Measurements from ENCODE around the gene KRTAP19-5.

The KRTAP19-5 gene

GRCh38 chr21:30480145-30480544 lies 21.8 kb downstream of the KRTAP19-5 start, which contains the start of gene KRTAP19-1:
Gene KRTAP19-1, minus strand, starts transcription at chr21:30480367. Its CDS starts 50 bp downstream, at chr21:30480317.
- no peak within 1 kb of the TSS for H3K27ac ChIP-seq (ENCODE audit: insufficient read depth, low read length, poor library complexity, severe bottlenecking)

GRCh38 chr21:30479259-30479658 lies 22.7 kb downstream of the KRTAP19-5 start:
- Histone ChIP-seq H3K4me1 (ENCODE audit: control insufficient read depth, insufficient read depth, low read length, poor library complexity, severe bottlenecking) (no peaks in the 10 kb centered on the region), H3K27me3 (replicated peaks; ENCODE audit: control insufficient read depth, insufficient read depth, low read length, poor library complexity, severe bottlenecking) (no peaks in the 10 kb centered on the region), H3K27ac (ENCODE audit: insufficient read depth, low read length, poor library complexity, severe bottlenecking) (no peak overlapping the region), H3K36me3 (ENCODE audit: control insufficient read depth, insufficient read depth, low read length) (no peaks in the 10 kb centered on the region), H3K4me3 (ENCODE audit: insufficient read depth, low read depth, low read length, poor library complexity, severe bottlenecking) (no peak overlapping the region), H3K9me3 (ENCODE audit: control insufficient read depth, low read length) (no peaks in the 10 kb centered on the region)
- DNase-seq, result no peak

More at GRCh38 chr21:30480145-30480544, 21.8 kb downstream of the KRTAP19-5 start, which contains the start of gene KRTAP19-1:
- Histone ChIP-seq H3K4me3 (ENCODE audit: insufficient read depth, low read depth, low read length, poor library complexity, severe bottlenecking) (no peak within 1 kb of the TSS), H3K4me1 (ENCODE audit: control insufficient read depth, insufficient read depth, low read length, poor library complexity, severe bottlenecking) (no peaks in the 10 kb centered on the region), H3K9me3 (ENCODE audit: control insufficient read depth, low read length) (no peaks in the 10 kb centered on the region), H3K27me3 (replicated peaks; ENCODE audit: control insufficient read depth, insufficient read depth, low read length, poor library complexity, severe bottlenecking) (no peaks in the 10 kb centered on the region), H3K36me3 (ENCODE audit: control insufficient read depth, insufficient read depth, low read length) (no peaks in the 10 kb centered on the region)
- DNase-seq, result no peak

- Histone ChIP-seq H3K9me3 (ENCODE audit: control insufficient read depth, low read length) (no peaks in the 10 kb centered on the region), H3K27me3 (replicated peaks; ENCODE audit: control insufficient read depth, insufficient read depth, low read length, poor library complexity, severe bottlenecking) (no peaks in the 10 kb centered on the region), H3K27ac (ENCODE audit: insufficient read depth, low read length, poor library complexity, severe bottlenecking) (no peak overlapping the region), H3K4me3 (ENCODE audit: insufficient read depth, low read depth, low read length, poor library complexity, severe bottlenecking) (no peak overlapping the region), H3K4me1 (ENCODE audit: control insufficient read depth, insufficient read depth, low read length, poor library complexity, severe bottlenecking) (no peaks in the 10 kb centered on the region), H3K36me3 (ENCODE audit: control insufficient read depth, insufficient read depth, low read length) (no peaks in the 10 kb centered on the region)
- DNase-seq, result no peak
Measured at GRCh38 chr21:30478004-30478403, 23.9 kb downstream of the KRTAP19-5 start.

- H3K4me1 ChIP-seq (ENCODE audit: control insufficient read depth, insufficient read depth, low read length, poor library complexity, severe bottlenecking), result no peaks in the 10 kb centered on the region
- H3K4me3 ChIP-seq (ENCODE audit: insufficient read depth, low read depth, low read length, poor library complexity, severe bottlenecking), result no peak overlapping the region
- H3K27ac ChIP-seq (ENCODE audit: insufficient read depth, low read length, poor library complexity, severe bottlenecking), result no peak overlapping the region
- H3K9me3 ChIP-seq (ENCODE audit: control insufficient read depth, low read length), result no peaks in the 10 kb centered on the region
- H3K36me3 ChIP-seq (ENCODE audit: control insufficient read depth, insufficient read depth, low read length), result no peaks in the 10 kb centered on the region
- no peaks in the 10 kb centered on the region for H3K27me3 ChIP-seq (replicated peaks; ENCODE audit: control insufficient read depth, insufficient read depth, low read length, poor library complexity, severe bottlenecking)
- no peak for DNase-seq
Measured at GRCh38 chr21:30468900-30469714, 32.8 kb downstream of the KRTAP19-5 start.

GRCh38 chr21:30463713-30464112 lies 38.2 kb downstream of the KRTAP19-5 start:
- no peak overlapping the region for H3K27ac ChIP-seq (ENCODE audit: insufficient read depth, low read length, poor library complexity, severe bottlenecking)
- no peak for DNase-seq

More at GRCh38 chr21:30463713-30464112, 38.2 kb downstream of the KRTAP19-5 start:
- no peaks in the 10 kb centered on the region for H3K27me3 ChIP-seq (replicated peaks; ENCODE audit: control insufficient read depth, insufficient read depth, low read length, poor library complexity, severe bottlenecking)
- H3K4me3 ChIP-seq (ENCODE audit: insufficient read depth, low read depth, low read length, poor library complexity, severe bottlenecking), result no peak overlapping the region
- no peaks in the 10 kb centered on the region for H3K4me1 ChIP-seq (ENCODE audit: control insufficient read depth, insufficient read depth, low read length, poor library complexity, severe bottlenecking)
- H3K36me3 ChIP-seq (ENCODE audit: control insufficient read depth, insufficient read depth, low read length), result no peaks in the 10 kb centered on the region
- no peaks in the 10 kb centered on the region for H3K9me3 ChIP-seq (ENCODE audit: control insufficient read depth, low read length)

Measured in effector memory CD4-positive, alpha-beta T cell (primary cell).